ENCODE measurements around the gene MYO10. TPM values are rescaled to one million over a fixed set of nuclear protein-coding genes. Genes with fewer than 3 reads are reported as not detected.

Gene MYO10
- total RNA-seq, 2 donors from 2014 or later, result 40.0 to 89.2 TPM

GRCh38 chr5:16666130-16666882 lies 269.8 kb downstream of the MYO10 start:
- H3K27me3 Mint-ChIP-seq (ENCODE audit: insufficient read depth), result no peaks in the 10 kb centered on the region
- TF ChIP-seq, protein P1, sequence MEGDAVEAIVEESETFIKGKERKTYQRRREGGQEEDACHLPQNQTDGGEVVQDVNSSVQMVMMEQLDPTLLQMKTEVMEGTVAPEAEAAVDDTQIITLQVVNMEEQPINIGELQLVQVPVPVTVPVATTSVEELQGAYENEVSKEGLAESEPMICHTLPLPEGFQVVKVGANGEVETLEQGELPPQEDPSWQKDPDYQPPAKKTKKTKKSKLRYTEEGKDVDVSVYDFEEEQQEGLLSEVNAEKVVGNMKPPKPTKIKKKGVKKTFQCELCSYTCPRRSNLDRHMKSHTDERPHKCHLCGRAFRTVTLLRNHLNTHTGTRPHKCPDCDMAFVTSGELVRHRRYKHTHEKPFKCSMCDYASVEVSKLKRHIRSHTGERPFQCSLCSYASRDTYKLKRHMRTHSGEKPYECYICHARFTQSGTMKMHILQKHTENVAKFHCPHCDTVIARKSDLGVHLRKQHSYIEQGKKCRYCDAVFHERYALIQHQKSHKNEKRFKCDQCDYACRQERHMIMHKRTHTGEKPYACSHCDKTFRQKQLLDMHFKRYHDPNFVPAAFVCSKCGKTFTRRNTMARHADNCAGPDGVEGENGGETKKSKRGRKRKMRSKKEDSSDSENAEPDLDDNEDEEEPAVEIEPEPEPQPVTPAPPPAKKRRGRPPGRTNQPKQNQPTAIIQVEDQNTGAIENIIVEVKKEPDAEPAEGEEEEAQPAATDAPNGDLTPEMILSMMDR (conservative IDR thresholded peaks at IDR 0.05), result no peak
- peaks cover 1% of the 10 kb centered on the region for H3K9me3 Mint-ChIP-seq
- Histone ChIP-seq H3K9me3 (ENCODE audit: control insufficient read depth, low read length) (no peaks in the 10 kb centered on the region), H3K4me1 (ENCODE audit: control insufficient read depth, insufficient read depth, low read length) (no peaks in the 10 kb centered on the region), H3K27ac (ENCODE audit: low read depth, low read length) (no peak overlapping the region), H3K36me3 (ENCODE audit: control insufficient read depth, insufficient read depth, low read length) (peaks cover 80% of the 10 kb centered on the region), H3K9ac (ENCODE audit: extremely low read depth, low read length, poor library complexity, severe bottlenecking) (no peak overlapping the region), H3K4me3 (ENCODE audit: low read length) (no peak overlapping the region), H3K27me3 (ENCODE audit: control insufficient read depth, insufficient read depth, low read length, poor library complexity, severe bottlenecking) (no peaks in the 10 kb centered on the region)
- H3K4me1 Mint-ChIP-seq, result peaks cover 5% of the 10 kb centered on the region
- DNase-seq, result no peak
- 96 to 98% methylated on average over 14 to 19 of the region's 19 CpGs for WGBS, 2 experiments (ENCODE audit: insufficient coverage in 1 of 2, insufficient read length in 1 of 2)
- no peak overlapping the region for H3K27ac Mint-ChIP-seq
- peaks cover 76% of the 10 kb centered on the region for H3K36me3 Mint-ChIP-seq (ENCODE audit: low read depth)
- no peak overlapping the region for H3K4me3 Mint-ChIP-seq

GRCh38 chr5:16665601-16666000 lies 270.5 kb downstream of the MYO10 start:
- Mint-ChIP-seq H3K27me3 (ENCODE audit: insufficient read depth) (no peaks in the 10 kb centered on the region), H3K4me3 (no peak overlapping the region), H3K27ac (no peak overlapping the region), H3K4me1 (peaks cover 9% of the 10 kb centered on the region), H3K9me3 (peaks cover 1% of the 10 kb centered on the region), H3K36me3 (ENCODE audit: low read depth) (peaks cover 69% of the 10 kb centered on the region)
- TF ChIP-seq, protein P1 (conservative IDR thresholded peaks at IDR 0.05), result no peak
- H3K27ac ChIP-seq (ENCODE audit: low read depth, low read length), result no peak overlapping the region
- no peak overlapping the region for H3K4me3 ChIP-seq (ENCODE audit: low read length)
- H3K9me3 ChIP-seq (ENCODE audit: control insufficient read depth, low read length), result no peaks in the 10 kb centered on the region
- H3K4me1 ChIP-seq (ENCODE audit: control insufficient read depth, insufficient read depth, low read length), result no peaks in the 10 kb centered on the region
- no peaks in the 10 kb centered on the region for H3K27me3 ChIP-seq (ENCODE audit: control insufficient read depth, insufficient read depth, low read length, poor library complexity, severe bottlenecking)
- no peak for DNase-seq
- H3K9ac ChIP-seq (ENCODE audit: extremely low read depth, low read length, poor library complexity, severe bottlenecking), result no peak overlapping the region
- whole genome bisulfite sequencing, 2 experiments (ENCODE audit: insufficient coverage in 1 of 2, insufficient read length in 1 of 2), result 89 to 100% methylated on average over 3 of the region's 3 CpGs
- peaks cover 72% of the 10 kb centered on the region for H3K36me3 ChIP-seq (ENCODE audit: control insufficient read depth, insufficient read depth, low read length)

DNA sequence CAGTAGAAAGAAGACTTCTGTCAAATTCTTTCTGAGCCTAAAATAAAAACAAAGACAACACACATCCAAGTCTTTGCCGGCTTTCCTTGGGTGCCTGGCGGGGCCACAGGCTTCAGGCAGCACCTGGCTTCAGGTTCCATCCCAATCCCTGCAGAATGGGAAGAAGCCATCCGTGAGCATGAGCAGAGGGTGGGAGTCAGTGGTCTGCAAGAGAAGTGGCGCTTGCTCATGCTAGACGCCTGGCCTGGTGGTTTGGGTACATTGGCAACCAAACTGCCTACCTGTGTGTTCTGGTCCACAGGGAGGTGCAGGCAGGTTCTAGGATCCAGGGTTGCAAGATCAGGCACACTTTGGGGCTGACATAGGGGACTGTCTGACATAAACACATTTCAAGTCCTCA lies 271.7 kb downstream of the MYO10 start:
- H3K27ac ChIP-seq (ENCODE audit: low read depth, low read length), result no peak overlapping the region
- Mint-ChIP-seq H3K27ac (no peak overlapping the region), H3K36me3 (ENCODE audit: low read depth) (peaks cover 58% of the 10 kb centered on the region), H3K27me3 (ENCODE audit: insufficient read depth) (no peaks in the 10 kb centered on the region), H3K4me1 (peaks cover 15% of the 10 kb centered on the region), H3K9me3 (peaks cover 1% of the 10 kb centered on the region), H3K4me3 (no peak overlapping the region)
- no peak overlapping the region for H3K4me3 ChIP-seq (ENCODE audit: low read length)
- TF ChIP-seq, protein P1 (conservative IDR thresholded peaks at IDR 0.05), result no peak
- 93 to 100% methylated on average over 2 to 5 of the region's 5 CpGs for WGBS, 2 experiments (ENCODE audit: insufficient coverage in 1 of 2, insufficient read length in 1 of 2)
- H3K27me3 ChIP-seq (ENCODE audit: control insufficient read depth, insufficient read depth, low read length, poor library complexity, severe bottlenecking), result no peaks in the 10 kb centered on the region
- peaks cover 60% of the 10 kb centered on the region for H3K36me3 ChIP-seq (ENCODE audit: control insufficient read depth, insufficient read depth, low read length)
- DNase-seq, result no peak
- no peaks in the 10 kb centered on the region for H3K9me3 ChIP-seq (ENCODE audit: control insufficient read depth, low read length)
- H3K9ac ChIP-seq (ENCODE audit: extremely low read depth, low read length, poor library complexity, severe bottlenecking), result no peak overlapping the region
- H3K4me1 ChIP-seq (ENCODE audit: control insufficient read depth, insufficient read depth, low read length), result peaks cover 5% of the 10 kb centered on the region

Measured in endodermal cell (in vitro differentiated cells).